Ishikawa (cell line): ENCODE measurements around the gene LRRC8C.

Source experiments
- CEBPB ChIP-seq: IDR thresholded peaks from 2 replicates; pipeline ENCODE4 v1.6.1; 2012
- CREB1 ChIP-seq: IDR thresholded peaks from 2 replicates; pipeline ENCODE4 v1.6.1; 2012; ENCODE audit warnings: low read depth
- EGR1 ChIP-seq: IDR thresholded peaks from 2 replicates; pipeline ENCODE4 v1.6.1; 2012
- EP300 ChIP-seq: IDR thresholded peaks from 2 replicates; pipeline ENCODE4 v1.6.1; 2012; ENCODE audit warnings: borderline replicate concordance
- FOXM1 ChIP-seq: IDR thresholded peaks from 2 replicates; pipeline ENCODE4 v1.6.1; 2012; ENCODE audit warnings: low read depth, borderline replicate concordance
- NFIC ChIP-seq: IDR thresholded peaks from 2 replicates; pipeline ENCODE4 v1.6.1; 2012
- RAD21 ChIP-seq: IDR thresholded peaks from 2 replicates; pipeline ENCODE4 v1.6.1; 2012; ENCODE audit warnings: low read depth
- TAF1 ChIP-seq: IDR thresholded peaks from 2 replicates; pipeline ENCODE4 v1.6.1; 2012; ENCODE audit warnings: low read depth, mild to moderate bottlenecking
- TCF12 ChIP-seq: IDR thresholded peaks from 2 replicates; pipeline ENCODE4 v1.6.1; 2012; ENCODE audit warnings: low read depth
- TEAD4 ChIP-seq: IDR thresholded peaks from 2 replicates; pipeline ENCODE4 v1.6.1; 2012
- YY1 ChIP-seq: IDR thresholded peaks from 2 replicates; pipeline ENCODE4 v1.6.1; 2012; ENCODE audit warnings: low read depth
- ZBTB7A ChIP-seq: IDR thresholded peaks from 2 replicates; pipeline ENCODE4 v1.6.1; 2012; ENCODE audit warnings: low read depth
- TF ChIP-seq, protein P1 (sequence below): IDR thresholded peaks from 2 replicates; pipeline ENCODE4 v1.6.1; 2012
- TF ChIP-seq, protein P2 (sequence below): IDR thresholded peaks from 2 replicates; pipeline ENCODE4 v1.6.1; 2012; ENCODE audit warnings: low read depth, mild to moderate bottlenecking
- TF ChIP-seq, protein P3 (sequence below): IDR thresholded peaks from 2 replicates; pipeline ENCODE4 v1.6.1; 2012

Gene LRRC8C

DNA sequence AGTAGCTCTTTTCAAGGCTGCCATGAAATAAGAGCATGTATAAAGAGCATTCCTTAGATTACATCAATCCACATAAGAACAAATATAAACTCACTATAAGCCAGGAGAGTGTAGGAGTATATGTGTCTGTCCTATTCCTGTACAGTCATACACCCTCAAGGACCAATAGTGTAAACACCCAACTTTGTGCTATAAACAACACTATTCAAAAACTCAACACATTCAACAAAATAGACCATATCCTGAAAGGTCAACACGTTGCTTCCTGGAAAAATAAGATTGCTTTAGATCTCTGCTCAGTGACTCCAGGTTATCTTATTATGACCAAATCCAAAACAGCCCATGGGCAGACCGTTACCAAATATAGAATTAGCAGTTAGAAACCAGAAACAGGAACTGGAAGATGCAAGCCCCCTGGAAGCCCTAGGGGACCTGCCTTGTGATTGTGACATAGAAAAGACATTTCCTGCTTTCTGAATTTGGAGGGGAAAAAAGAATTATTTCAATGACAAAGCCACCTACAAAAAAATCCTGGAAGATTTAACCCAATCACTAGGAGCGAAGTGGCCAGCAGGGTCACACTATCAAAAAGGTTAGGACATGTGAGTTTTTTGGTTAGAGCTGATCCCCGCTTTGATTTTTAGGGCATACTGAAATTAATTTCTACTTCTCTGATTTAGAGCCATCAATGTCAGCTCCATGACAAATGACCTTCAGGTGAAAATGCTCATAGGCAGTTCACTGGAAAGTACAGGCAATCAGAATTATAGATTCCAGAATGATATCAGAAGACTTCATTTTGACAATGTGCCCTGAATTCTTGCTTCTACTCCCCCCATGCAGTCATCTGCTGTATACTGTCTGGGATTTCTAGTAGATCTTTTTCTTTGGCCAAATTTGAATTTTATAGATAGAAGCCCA, 59.9 kb downstream of the LRRC8C start:
- TF ChIP-seq FOXM1: no peak
- TF ChIP-seq TEAD4: no peak
- no peak for TF ChIP-seq EP300
- no peak for TF ChIP-seq RAD21
- TF ChIP-seq ZBTB7A: no peak
- TF ChIP-seq EGR1: no peak
- no peak for TF ChIP-seq TCF12
- TF ChIP-seq, protein P1, sequence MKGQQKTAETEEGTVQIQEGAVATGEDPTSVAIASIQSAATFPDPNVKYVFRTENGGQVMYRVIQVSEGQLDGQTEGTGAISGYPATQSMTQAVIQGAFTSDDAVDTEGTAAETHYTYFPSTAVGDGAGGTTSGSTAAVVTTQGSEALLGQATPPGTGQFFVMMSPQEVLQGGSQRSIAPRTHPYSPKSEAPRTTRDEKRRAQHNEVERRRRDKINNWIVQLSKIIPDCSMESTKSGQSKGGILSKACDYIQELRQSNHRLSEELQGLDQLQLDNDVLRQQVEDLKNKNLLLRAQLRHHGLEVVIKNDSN: no peak
- TF ChIP-seq CEBPB: no peak
- TF ChIP-seq NFIC: no peak
- no peak for TF ChIP-seq TAF1
- TF ChIP-seq, protein P2, sequence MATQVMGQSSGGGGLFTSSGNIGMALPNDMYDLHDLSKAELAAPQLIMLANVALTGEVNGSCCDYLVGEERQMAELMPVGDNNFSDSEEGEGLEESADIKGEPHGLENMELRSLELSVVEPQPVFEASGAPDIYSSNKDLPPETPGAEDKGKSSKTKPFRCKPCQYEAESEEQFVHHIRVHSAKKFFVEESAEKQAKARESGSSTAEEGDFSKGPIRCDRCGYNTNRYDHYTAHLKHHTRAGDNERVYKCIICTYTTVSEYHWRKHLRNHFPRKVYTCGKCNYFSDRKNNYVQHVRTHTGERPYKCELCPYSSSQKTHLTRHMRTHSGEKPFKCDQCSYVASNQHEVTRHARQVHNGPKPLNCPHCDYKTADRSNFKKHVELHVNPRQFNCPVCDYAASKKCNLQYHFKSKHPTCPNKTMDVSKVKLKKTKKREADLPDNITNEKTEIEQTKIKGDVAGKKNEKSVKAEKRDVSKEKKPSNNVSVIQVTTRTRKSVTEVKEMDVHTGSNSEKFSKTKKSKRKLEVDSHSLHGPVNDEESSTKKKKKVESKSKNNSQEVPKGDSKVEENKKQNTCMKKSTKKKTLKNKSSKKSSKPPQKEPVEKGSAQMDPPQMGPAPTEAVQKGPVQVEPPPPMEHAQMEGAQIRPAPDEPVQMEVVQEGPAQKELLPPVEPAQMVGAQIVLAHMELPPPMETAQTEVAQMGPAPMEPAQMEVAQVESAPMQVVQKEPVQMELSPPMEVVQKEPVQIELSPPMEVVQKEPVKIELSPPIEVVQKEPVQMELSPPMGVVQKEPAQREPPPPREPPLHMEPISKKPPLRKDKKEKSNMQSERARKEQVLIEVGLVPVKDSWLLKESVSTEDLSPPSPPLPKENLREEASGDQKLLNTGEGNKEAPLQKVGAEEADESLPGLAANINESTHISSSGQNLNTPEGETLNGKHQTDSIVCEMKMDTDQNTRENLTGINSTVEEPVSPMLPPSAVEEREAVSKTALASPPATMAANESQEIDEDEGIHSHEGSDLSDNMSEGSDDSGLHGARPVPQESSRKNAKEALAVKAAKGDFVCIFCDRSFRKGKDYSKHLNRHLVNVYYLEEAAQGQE: no peak

DNA sequence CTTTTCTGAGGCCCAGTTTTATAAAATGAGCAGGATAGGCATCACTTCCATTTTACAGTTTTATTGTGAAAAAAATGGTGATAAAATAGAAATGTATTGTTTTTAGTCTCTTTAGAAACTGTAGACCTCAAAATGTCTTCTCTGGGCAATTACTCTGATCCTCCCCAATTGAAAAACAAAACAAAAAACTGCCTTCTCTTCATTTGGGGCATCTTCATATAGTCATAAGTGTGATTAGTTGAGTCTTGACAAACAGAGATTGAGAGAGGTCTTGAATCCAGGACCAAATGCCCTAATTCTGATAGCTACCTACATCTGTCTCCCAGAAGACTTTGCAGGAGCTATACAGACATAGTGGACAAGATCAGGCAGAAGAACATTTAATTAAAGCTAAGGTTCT, 62.9 kb downstream of the LRRC8C start:
- no peak for TF ChIP-seq NFIC
- no peak for TF ChIP-seq TCF12
- TF ChIP-seq RAD21: no peak
- no peak for TF ChIP-seq EGR1
- TF ChIP-seq CREB1: no peak
- no peak for TF ChIP-seq ZBTB7A
- TF ChIP-seq FOXM1: no peak
- TF ChIP-seq, protein P3, sequence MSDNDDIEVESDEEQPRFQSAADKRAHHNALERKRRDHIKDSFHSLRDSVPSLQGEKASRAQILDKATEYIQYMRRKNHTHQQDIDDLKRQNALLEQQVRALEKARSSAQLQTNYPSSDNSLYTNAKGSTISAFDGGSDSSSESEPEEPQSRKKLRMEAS: no peak
- TF ChIP-seq TEAD4: no peak
- TF ChIP-seq, protein P2: no peak
- no peak for TF ChIP-seq YY1
- no peak for TF ChIP-seq CEBPB
- TF ChIP-seq EP300: no peak
- TF ChIP-seq, protein P1: no peak

DNA sequence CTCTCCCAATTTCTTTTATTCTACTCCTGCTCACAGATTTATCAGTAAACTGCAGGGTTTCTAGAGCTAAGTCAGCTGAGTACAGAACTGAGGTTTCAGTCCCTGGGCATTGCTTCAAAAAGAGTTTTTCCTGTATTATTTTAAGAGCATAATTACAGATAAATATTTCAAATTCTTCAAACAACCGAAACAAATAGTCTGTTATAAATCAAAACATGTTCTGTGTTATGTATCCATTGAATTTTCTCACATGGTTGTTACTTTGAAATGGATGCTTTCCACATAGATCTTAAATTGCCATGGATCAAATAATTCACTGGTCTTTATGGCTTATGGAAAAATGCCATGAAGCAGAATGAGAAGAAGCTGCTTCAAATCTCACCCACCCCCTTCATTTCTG, 64.5 kb downstream of the LRRC8C start:
- TF ChIP-seq TCF12 (no peak), NFIC (no peak), YY1 (no peak), TEAD4 (no peak), TAF1 (no peak)
- TF ChIP-seq, protein P3: no peak

DNA sequence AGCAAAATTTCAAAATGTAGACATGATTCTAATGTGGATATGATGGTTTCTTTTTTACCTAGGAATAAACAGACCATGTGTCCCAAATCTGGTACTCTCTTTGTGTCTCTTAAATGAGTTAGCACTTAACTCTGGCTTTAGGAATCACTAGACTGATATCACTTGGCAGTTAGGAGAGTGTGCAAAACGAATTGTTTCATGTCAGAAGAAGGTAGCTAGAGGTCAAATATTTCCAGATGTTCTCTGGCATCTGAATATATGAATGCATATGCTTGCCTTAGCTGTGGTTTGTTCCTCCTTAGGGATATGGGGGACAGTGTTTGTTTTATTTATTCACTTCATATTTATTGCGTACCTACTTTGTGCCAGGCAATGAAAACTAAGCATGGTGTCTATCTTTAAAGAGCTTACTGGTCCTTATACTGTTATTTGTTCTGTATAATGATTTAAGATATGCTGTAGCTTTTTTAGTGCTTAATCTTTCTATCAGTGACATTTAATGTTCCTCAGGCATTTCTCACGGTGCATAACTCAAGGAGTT, 65.2 kb downstream of the LRRC8C start:
- TF ChIP-seq EGR1 (no peak), RAD21 (no peak), TEAD4 (no peak)
- TF ChIP-seq, protein P2: no peak
